ENCODE measurements around the gene CALCOCO2.

- no peak for TF ChIP-seq CTCF (IDR thresholded peaks at IDR 0.05; ENCODE audit: insufficient read depth, low read length)
- no peak for TF ChIP-seq REST (IDR thresholded peaks at IDR 0.05; ENCODE audit: insufficient replicate concordance, low read depth)
Measured at GRCh38 chr17:48892940-48893645, 62.3 kb downstream of the CALCOCO2 start.

Data from HL-60 (cell line).